ENCODE results near the gene CNTN1.

DNA sequence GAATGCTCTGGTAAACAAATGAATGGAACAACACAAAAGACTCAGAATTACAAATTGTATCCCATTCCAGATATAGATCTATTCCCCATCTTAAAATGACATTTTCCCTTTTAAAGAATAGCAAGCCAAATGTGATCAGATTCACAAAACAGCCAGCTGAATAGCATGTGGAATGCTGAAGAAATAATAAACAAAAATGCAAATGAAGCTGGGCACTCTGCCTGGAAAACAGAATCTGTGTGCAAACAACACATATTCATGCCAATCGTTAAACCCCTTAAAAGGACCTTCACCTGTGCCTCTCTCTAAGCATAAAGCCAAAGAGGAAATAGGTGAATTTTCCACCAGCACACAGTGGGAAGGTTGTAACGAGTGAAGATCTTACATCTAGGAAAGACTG is 428.0 kb downstream of the CNTN1 start:
- TF ChIP-seq, protein P1, sequence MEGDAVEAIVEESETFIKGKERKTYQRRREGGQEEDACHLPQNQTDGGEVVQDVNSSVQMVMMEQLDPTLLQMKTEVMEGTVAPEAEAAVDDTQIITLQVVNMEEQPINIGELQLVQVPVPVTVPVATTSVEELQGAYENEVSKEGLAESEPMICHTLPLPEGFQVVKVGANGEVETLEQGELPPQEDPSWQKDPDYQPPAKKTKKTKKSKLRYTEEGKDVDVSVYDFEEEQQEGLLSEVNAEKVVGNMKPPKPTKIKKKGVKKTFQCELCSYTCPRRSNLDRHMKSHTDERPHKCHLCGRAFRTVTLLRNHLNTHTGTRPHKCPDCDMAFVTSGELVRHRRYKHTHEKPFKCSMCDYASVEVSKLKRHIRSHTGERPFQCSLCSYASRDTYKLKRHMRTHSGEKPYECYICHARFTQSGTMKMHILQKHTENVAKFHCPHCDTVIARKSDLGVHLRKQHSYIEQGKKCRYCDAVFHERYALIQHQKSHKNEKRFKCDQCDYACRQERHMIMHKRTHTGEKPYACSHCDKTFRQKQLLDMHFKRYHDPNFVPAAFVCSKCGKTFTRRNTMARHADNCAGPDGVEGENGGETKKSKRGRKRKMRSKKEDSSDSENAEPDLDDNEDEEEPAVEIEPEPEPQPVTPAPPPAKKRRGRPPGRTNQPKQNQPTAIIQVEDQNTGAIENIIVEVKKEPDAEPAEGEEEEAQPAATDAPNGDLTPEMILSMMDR (IDR thresholded peaks at IDR 0.05) = no peak
- no peak for TF ChIP-seq POLR2A (IDR thresholded peaks at IDR 0.05; ENCODE audit: low read depth)
